Activated CD8-positive, alpha-beta memory T cell treated with anti-CD3 and anti-CD28 coated beads, Interleukin-2, amount 50 U/mL, for 1 hour (primary cell): ENCODE data around the gene CIPC.

Source experiments
- DNase-seq: peaks from one replicate; pipeline ENCODE4 v3.0.0-alpha.2; 2020; ENCODE audit errors: extremely low read depth

CIPC gene

GRCh38 chr14:77097700-77098528, at the start of gene CIPC:
CIPC (plus strand) TSS chr14:77098258; CDS start chr14:77105709, 7,451 bp downstream.
- peak; percentile 98 for DNase-seq

- DNase-seq = no peak
These were observed 46.9 kb upstream of the CIPC start for GRCh38 chr14:77051116-77051515.

- DNase-seq = no peak
These were observed 45.6 kb upstream of the CIPC start for GRCh38 chr14:77052281-77053044.

- DNase-seq = peak; percentile 68
These were observed 44.8 kb upstream of the CIPC start for GRCh38 chr14:77053046-77053841.

- no peak for DNase-seq
These were observed 42.8 kb upstream of the CIPC start for GRCh38 chr14:77055306-77055705.

GRCh38 chr14:77055981-77056380, 42.1 kb upstream of the CIPC start:
- no peak for DNase-seq

GRCh38 chr14:77058117-77058516, 39.9 kb upstream of the CIPC start:
- DNase-seq = no peak

- no peak for DNase-seq
These were observed 39.3 kb upstream of the CIPC start for GRCh38 chr14:77058785-77059184.

GRCh38 chr14:77059276-77059915, 38.7 kb upstream of the CIPC start:
- no peak for DNase-seq

- no peak for DNase-seq
These were observed 36.3 kb upstream of the CIPC start for GRCh38 chr14:77061630-77062257.

- no peak for DNase-seq
These were observed 35.8 kb upstream of the CIPC start for GRCh38 chr14:77062261-77062660.

- no peak for DNase-seq
These were observed 34.4 kb upstream of the CIPC start for GRCh38 chr14:77063571-77064171.

GRCh38 chr14:77064521-77065178, 33.4 kb upstream of the CIPC start:
- no peak for DNase-seq

GRCh38 chr14:77065851-77066577, 32.0 kb upstream of the CIPC start:
- DNase-seq = no peak

- DNase-seq = no peak
These were observed 31.4 kb upstream of the CIPC start for GRCh38 chr14:77066578-77067172.

- no peak for DNase-seq
These were observed 30.2 kb upstream of the CIPC start for GRCh38 chr14:77067632-77068516.

GRCh38 chr14:77068517-77069200, 29.4 kb upstream of the CIPC start:
- no peak for DNase-seq

- no peak for DNase-seq
These were observed 28.5 kb upstream of the CIPC start for GRCh38 chr14:77069551-77069950.
